Caco-2 (cell line): ENCODE data around the gene GPC5. TPM values are rescaled to one million over a fixed set of nuclear protein-coding genes. Genes with fewer than 3 reads are reported as not detected.
A peak's percentile ranks its signal among the peaks of the same experiment; 100 is the strongest.

ENCODE experiments used
- BruUV-seq: library from RNA; stranded (reverse); fragments of 400-500 nt; replicated peaks from 2 replicates; lab custom pipeline; 2021; lab: Mats Ljungman, UMichigan
- CTCF ChIA-PET: fragments of 300-600 bp; sonication (Branson Sonifier 250); formaldehyde crosslinking; loops from one replicate; lab custom pipeline; 2022; ENCODE audit warnings: antibody characterized with exemption; lab: Charles Lee
- POLR2A ChIA-PET: fragments of 300-600 bp; sonication (Branson Sonifier 250); formaldehyde crosslinking; loops from one replicate; lab custom pipeline; 2022; ENCODE audit warnings: antibody characterized with exemption; lab: Charles Lee
- DNase-seq, 2 experiments: peaks; one replicate each; pipeline versions ENCODE4 v3.0.0 to v3.0.0-alpha.2; 2020 to 2022
- H3K27me3 ChIP-seq: replicated peaks from 2 replicates; pipeline ENCODE4 v1.6.0; 2011; ENCODE audit warnings: low read length; ENCODE audit not compliant: control insufficient read depth, insufficient read depth
- H3K36me3 ChIP-seq: 2 replicates; pipeline ENCODE4 v1.5.1; 2011; ENCODE audit warnings: low read length; ENCODE audit not compliant: control insufficient read depth, insufficient read depth
- H3K4me1 ChIP-seq: fragments of 250-450 bp; sonication (Bioruptor Pico); 2 replicates; pipeline ENCODE4 v1.5.1; 2020; ENCODE audit warnings: mild to moderate bottlenecking
- H3K4me3 ChIP-seq: 2 replicates; pipeline ENCODE4 v1.5.1; 2011; ENCODE audit warnings: low read depth, mild to moderate bottlenecking, control low read depth, low read length
- H3K9me3 ChIP-seq: fragments of 250-450 bp; sonication (Bioruptor Pico); 2 replicates; pipeline ENCODE4 v1.5.1; 2020; ENCODE audit warnings: mild to moderate bottlenecking, moderate library complexity
- H3K27ac Mint-ChIP-seq: one replicate; pipeline ENCODE4 v1.8.0; 2022; ENCODE audit warnings: mixed read lengths; ENCODE audit not compliant: unreplicated experiment
- H3K27me3 Mint-ChIP-seq: one replicate; pipeline ENCODE4 v1.8.0; 2022; ENCODE audit warnings: mixed read lengths; ENCODE audit not compliant: insufficient read depth, unreplicated experiment
- H3K36me3 Mint-ChIP-seq: one replicate; pipeline ENCODE4 v1.8.0; 2022; ENCODE audit warnings: mild to moderate bottlenecking, mixed read lengths; ENCODE audit not compliant: insufficient read depth, unreplicated experiment
- H3K4me1 Mint-ChIP-seq: one replicate; pipeline ENCODE4 v1.8.0; 2022; ENCODE audit warnings: low read depth, mixed read lengths; ENCODE audit not compliant: unreplicated experiment
- H3K4me3 Mint-ChIP-seq: one replicate; pipeline ENCODE4 v1.8.0; 2022; ENCODE audit warnings: mild to moderate bottlenecking, moderate library complexity, mixed read lengths; ENCODE audit not compliant: unreplicated experiment
- H3K9me3 Mint-ChIP-seq: one replicate; pipeline ENCODE4 v1.8.0; 2022; ENCODE audit warnings: mixed read lengths; ENCODE audit not compliant: unreplicated experiment
- intact Hi-C: fragments of 100-400 bp; cut with micrococcal nuclease; formaldehyde crosslinking; loops from one replicate; pipeline ENCODE4 v1.10.0; 2022; ENCODE audit not compliant: unreplicated experiment
- total RNA-seq: library from RNA; stranded (reverse); gene quantifications from 2 replicates; pipeline ENCODE4 v1.2.3, GENCODE V29; 2022
- TF ChIP-seq, protein P1 (sequence below), 2 experiments: fragments of 200-600 bp in 1 of 2; IDR thresholded peaks; 1 replicate in 1 of 2; 2 replicates in 1 of 2; pipeline versions ENCODE4 v1.5.1 to v1.8.0; 2011 to 2022; ENCODE audit warnings: antibody characterized with exemption in 1 of 2, control low read depth in 1 of 2, inconsistent platforms in 1 of 2, low read depth in 1 of 2, low read length in 1 of 2, mild to moderate bottlenecking in 1 of 2, moderate library complexity in 1 of 2; ENCODE audit not compliant: insufficient read depth in 1 of 2, severe bottlenecking in 1 of 2, unreplicated experiment in 1 of 2

Gene GPC5
- total RNA-seq, 1 experiment from 2014 or later = 4.1 TPM

DNA sequence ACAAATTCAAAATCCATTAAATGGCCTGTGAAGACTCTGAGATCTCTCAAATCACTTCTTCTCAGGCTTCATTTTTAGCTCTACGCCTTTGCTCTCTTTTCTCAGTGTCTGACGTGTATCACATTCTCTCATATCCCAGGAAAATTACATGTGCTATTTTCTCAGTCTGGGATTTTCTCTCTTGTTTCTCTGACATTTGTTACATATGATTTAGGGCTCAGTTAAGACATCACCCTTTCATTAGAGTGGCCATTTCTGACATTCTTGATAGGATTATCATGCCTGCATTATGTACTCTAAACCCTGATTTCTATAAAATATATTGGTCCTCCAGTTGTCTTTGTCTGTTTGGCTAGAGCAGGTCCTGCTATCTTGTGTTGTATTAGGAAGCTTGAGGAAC lies 136.6 kb downstream of the GPC5 start:
- Mint-ChIP-seq H3K36me3 (no peaks in the 10 kb centered on the region), H3K9me3 (no peaks in the 10 kb centered on the region), H3K4me1 (peaks cover 8% of the 10 kb centered on the region), H3K27me3 (peaks cover 3% of the 10 kb centered on the region), H3K27ac (no peak overlapping the region), H3K4me3 (no peak overlapping the region)
- no TSS peak for BruUV-seq
- H3K4me1 ChIP-seq = peaks cover 17% of the 10 kb centered on the region
- no peak for DNase-seq
- no peaks in the 10 kb centered on the region for H3K9me3 ChIP-seq
- intact Hi-C loops = no loop called here
- H3K4me3 ChIP-seq = no peak overlapping the region
- ChIA-PET CTCF (no interaction called here), POLR2A (no interaction called here)
- H3K27me3 ChIP-seq = no peaks in the 10 kb centered on the region
- TF ChIP-seq, protein P1, sequence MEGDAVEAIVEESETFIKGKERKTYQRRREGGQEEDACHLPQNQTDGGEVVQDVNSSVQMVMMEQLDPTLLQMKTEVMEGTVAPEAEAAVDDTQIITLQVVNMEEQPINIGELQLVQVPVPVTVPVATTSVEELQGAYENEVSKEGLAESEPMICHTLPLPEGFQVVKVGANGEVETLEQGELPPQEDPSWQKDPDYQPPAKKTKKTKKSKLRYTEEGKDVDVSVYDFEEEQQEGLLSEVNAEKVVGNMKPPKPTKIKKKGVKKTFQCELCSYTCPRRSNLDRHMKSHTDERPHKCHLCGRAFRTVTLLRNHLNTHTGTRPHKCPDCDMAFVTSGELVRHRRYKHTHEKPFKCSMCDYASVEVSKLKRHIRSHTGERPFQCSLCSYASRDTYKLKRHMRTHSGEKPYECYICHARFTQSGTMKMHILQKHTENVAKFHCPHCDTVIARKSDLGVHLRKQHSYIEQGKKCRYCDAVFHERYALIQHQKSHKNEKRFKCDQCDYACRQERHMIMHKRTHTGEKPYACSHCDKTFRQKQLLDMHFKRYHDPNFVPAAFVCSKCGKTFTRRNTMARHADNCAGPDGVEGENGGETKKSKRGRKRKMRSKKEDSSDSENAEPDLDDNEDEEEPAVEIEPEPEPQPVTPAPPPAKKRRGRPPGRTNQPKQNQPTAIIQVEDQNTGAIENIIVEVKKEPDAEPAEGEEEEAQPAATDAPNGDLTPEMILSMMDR (IDR thresholded peaks at IDR 0.05; ENCODE audit: insufficient read depth in 1 of 2, low read depth in 1 of 2, low read length in 1 of 2, severe bottlenecking in 1 of 2, unreplicated experiment in 1 of 2) = no peak
- no peaks in the 10 kb centered on the region for H3K36me3 ChIP-seq

DNA sequence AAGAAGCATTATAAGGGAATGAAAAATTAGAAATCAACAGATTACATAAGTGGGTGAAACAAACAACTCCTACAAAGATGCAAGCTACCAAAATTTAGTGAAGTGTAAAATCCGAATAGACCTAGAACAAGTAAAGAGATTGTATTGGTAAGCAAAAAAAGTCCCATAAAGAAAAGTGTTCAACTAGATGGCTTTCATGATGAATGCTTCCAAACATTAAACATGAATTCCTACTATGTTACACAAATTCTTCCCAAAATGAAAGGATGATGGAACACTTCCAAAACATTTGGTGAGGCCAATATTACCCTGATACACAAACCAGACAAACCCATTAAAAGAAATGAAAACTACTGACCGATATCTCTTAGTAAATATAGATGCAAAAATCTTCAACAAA lies 139.0 kb downstream of the GPC5 start:
- Mint-ChIP-seq H3K9me3 (no peaks in the 10 kb centered on the region), H3K4me3 (no peak overlapping the region), H3K27ac (no peak overlapping the region), H3K36me3 (no peaks in the 10 kb centered on the region), H3K27me3 (peaks cover 3% of the 10 kb centered on the region), H3K4me1 (peaks cover 13% of the 10 kb centered on the region)
- DNase-seq = no peak
- intact Hi-C loops = no loop called here
- H3K4me3 ChIP-seq = no peak overlapping the region
- ChIA-PET CTCF (no interaction called here), POLR2A (no interaction called here)
- no TSS peak for BruUV-seq
- H3K9me3 ChIP-seq = no peaks in the 10 kb centered on the region
- H3K27me3 ChIP-seq = no peaks in the 10 kb centered on the region
- H3K36me3 ChIP-seq = no peaks in the 10 kb centered on the region
- TF ChIP-seq, protein P1 (IDR thresholded peaks at IDR 0.05; ENCODE audit: insufficient read depth in 1 of 2, low read depth in 1 of 2, low read length in 1 of 2, severe bottlenecking in 1 of 2, unreplicated experiment in 1 of 2) = no peak
- peaks cover 31% of the 10 kb centered on the region for H3K4me1 ChIP-seq

DNA sequence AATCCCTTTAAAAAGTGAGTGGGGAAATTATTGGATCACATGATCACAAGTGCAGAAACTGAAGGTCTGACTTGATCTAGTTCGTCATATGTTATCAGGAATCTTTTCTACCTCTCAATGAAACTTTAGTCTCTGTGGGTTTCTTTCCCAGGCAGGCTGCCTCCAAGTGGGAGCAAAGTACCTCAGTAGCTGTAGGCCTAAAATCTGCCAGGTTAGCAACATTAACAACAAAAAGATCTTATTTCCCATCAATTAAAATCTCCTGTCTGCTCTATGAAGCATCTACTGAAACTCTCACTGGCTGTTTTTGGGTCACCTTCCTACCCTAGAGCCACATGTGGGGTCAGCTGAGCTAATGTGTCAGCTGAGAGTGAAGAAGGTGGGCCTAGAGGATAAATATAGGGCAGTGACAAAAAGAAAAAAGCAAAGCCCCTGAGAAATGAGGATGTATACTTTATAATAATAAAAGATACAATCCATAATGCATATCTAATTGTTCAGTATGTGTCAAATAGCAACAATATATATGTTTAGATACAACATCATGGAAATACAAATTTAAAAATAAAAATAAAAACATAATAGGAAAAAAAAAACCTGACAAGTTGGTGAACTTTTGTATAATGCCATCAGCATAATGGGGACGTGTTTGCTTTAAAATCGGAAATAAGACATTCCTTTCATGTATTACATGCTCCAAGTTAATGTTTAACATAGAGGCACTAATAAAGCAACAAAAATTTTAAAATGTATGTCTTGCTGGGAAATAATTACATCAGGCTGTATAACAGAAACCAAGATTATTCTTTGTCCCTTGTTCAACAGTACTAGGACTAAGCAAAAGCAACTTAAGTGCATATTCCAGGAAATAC lies 141.1 kb downstream of the GPC5 start:
- POLR2A ChIA-PET = no interaction called here
- peak overlapping the region; percentile 40 for H3K4me3 Mint-ChIP-seq
- no peak overlapping the region for H3K4me3 ChIP-seq

More for the DNA sequence above, 141.1 kb downstream of the GPC5 start:
- no peaks in the 10 kb centered on the region for H3K9me3 ChIP-seq
- Mint-ChIP-seq H3K27ac (peak overlapping the region; percentile 79), H3K36me3 (no peaks in the 10 kb centered on the region), H3K27me3 (no peaks in the 10 kb centered on the region), H3K4me1 (peaks cover 13% of the 10 kb centered on the region), H3K9me3 (no peaks in the 10 kb centered on the region)
- no peaks in the 10 kb centered on the region for H3K27me3 ChIP-seq
- TF ChIP-seq, protein P1 (IDR thresholded peaks at IDR 0.05; ENCODE audit: insufficient read depth in 1 of 2, low read depth in 1 of 2, low read length in 1 of 2, severe bottlenecking in 1 of 2, unreplicated experiment in 1 of 2) = no peak
- intact Hi-C loops = no loop called here
- peak in 1 of 2 experiments; percentile 4 for DNase-seq
- no TSS peak for BruUV-seq
- CTCF ChIA-PET = no interaction called here
- H3K36me3 ChIP-seq = no peaks in the 10 kb centered on the region
- H3K4me1 ChIP-seq = peaks cover 31% of the 10 kb centered on the region
